B cell (primary cell): Measurements from ENCODE around the gene PFN1. TPM values are rescaled to one million over a fixed set of nuclear protein-coding genes. Genes with fewer than 3 reads are reported as not detected.
A peak's percentile ranks its signal among the peaks of the same experiment; 100 is the strongest.

ENCODE experiments used
- ATAC-seq: fragments of 200-7000 bp; cut with Tn5 transposase; one replicate; pipeline ENCODE4 v1.10.0; 2021; ENCODE audit warnings: low read depth, mild to moderate bottlenecking, moderate number of reproducible peaks, moderate library complexity
- CTCF ChIA-PET: fragments of 350-600 bp; sonication (Branson Sonifier 250); formaldehyde crosslinking; loops from one replicate; lab custom pipeline; 2021; ENCODE audit warnings: antibody characterized with exemption, inconsistent platforms; lab: Charles Lee
- POLR2A ChIA-PET: fragments of 350-600 bp; sonication (Branson Sonifier 250); formaldehyde crosslinking; loops from one replicate; lab custom pipeline; 2021; ENCODE audit warnings: antibody characterized with exemption; lab: Charles Lee
- DNase-seq: peaks from one replicate; pipeline ENCODE4 v3.0.0; 2013
- H2AFZ ChIP-seq: 2 replicates; pipeline ENCODE4 v1.6.1; 2012; ENCODE audit warnings: mild to moderate bottlenecking, low read depth, low read length; ENCODE audit not compliant: insufficient read depth, poor library complexity, severe bottlenecking
- H3K27ac ChIP-seq, 2 donors: 1 replicate in 1 of 2; 2 replicates in 1 of 2; pipeline ENCODE4 v1.5.1; 2012 to 2013; ENCODE audit warnings: low read length in 2 of 2, mild to moderate bottlenecking in 2 of 2, moderate library complexity in 1 of 2
- H3K27me3 ChIP-seq, 4 experiments: fragments of 200-600 bp in 1 of 4; sonication (generic) in 1 of 4; replicated peaks in 1 of 4; 1 replicate in 2 of 4; 2 replicates in 2 of 4; pipeline versions ENCODE4 v1.6.1 to v1.7.0; 2013 to 2016; ENCODE audit warnings: low read length in 3 of 4, mild to moderate bottlenecking in 2 of 4, mixed read lengths in 1 of 4, moderate library complexity in 1 of 4; ENCODE audit not compliant: insufficient read depth in 4 of 4, control insufficient read depth in 3 of 4; ENCODE audit errors: control extremely low read depth in 1 of 4
- H3K36me3 ChIP-seq, 2 experiments: replicated peaks in 1 of 2; 1 replicate in 1 of 2; 2 replicates in 1 of 2; pipeline versions ENCODE4 v1.6.1 to v1.7.1; 2013; ENCODE audit warnings: low read length in 1 of 2; ENCODE audit not compliant: insufficient read depth in 2 of 2, control insufficient read depth in 1 of 2; ENCODE audit errors: control extremely low read depth in 1 of 2, extremely low read depth in 1 of 2
- H3K4me1 ChIP-seq, 2 donors: fragments of 200-600 bp in 1 of 2; sonication (generic) in 1 of 2; 1 replicate in 1 of 2; 2 replicates in 1 of 2; pipeline versions ENCODE4 v1.5.1 to v1.6.1; 2013 to 2017; ENCODE audit warnings: low read length in 2 of 2; ENCODE audit not compliant: control insufficient read depth in 2 of 2, insufficient read depth in 2 of 2
- H3K4me2 ChIP-seq: replicated peaks from 2 replicates; pipeline ENCODE3; 2012; ENCODE audit warnings: mild to moderate bottlenecking, low read depth, low read length; ENCODE audit not compliant: poor library complexity, severe bottlenecking
- H3K4me3 ChIP-seq, 5 experiments: fragments of 200-600 bp in 1 of 5; sonication (generic) in 1 of 5; 1 replicate in 3 of 5; 2 replicates in 2 of 5; pipeline versions ENCODE4 v1.5.1 to v1.7.0; 2011 to 2016; ENCODE audit warnings: low read length in 4 of 5, mild to moderate bottlenecking in 4 of 5, low read depth in 2 of 5, control low read depth in 1 of 5, moderate library complexity in 1 of 5; ENCODE audit not compliant: insufficient read depth in 1 of 5; ENCODE audit errors: control extremely low read depth in 1 of 5, extremely low read depth in 1 of 5
- H3K79me2 ChIP-seq: fragments of 200-600 bp; sonication (generic); one replicate; pipeline ENCODE4 v1.6.0; 2016; ENCODE audit warnings: low read length; ENCODE audit not compliant: control insufficient read depth, insufficient read depth
- H3K9ac ChIP-seq: fragments of 200-600 bp; sonication (generic); 2 replicates; pipeline ENCODE4 v1.6.1; 2017; ENCODE audit warnings: mild to moderate bottlenecking, low read length, moderate library complexity
- H3K9me3 ChIP-seq, 3 donors: one replicate each; pipeline versions ENCODE4 v1.6.1 to v1.7.1; 2013; ENCODE audit warnings: low read length in 2 of 3; ENCODE audit not compliant: control insufficient read depth in 2 of 3, insufficient read depth in 1 of 3; ENCODE audit errors: control extremely low read depth in 1 of 3
- H4K20me1 ChIP-seq: 2 replicates; pipeline ENCODE4 v1.6.0; 2012; ENCODE audit warnings: mild to moderate bottlenecking, low read length; ENCODE audit not compliant: insufficient read depth, control insufficient read depth, poor library complexity, severe bottlenecking
- H3K27ac Mint-ChIP-seq: one replicate; pipeline ENCODE4 v1.8.0; 2021; ENCODE audit warnings: mixed read lengths
- H3K27me3 Mint-ChIP-seq: one replicate; pipeline ENCODE4 v1.8.0; 2021; ENCODE audit warnings: mixed read lengths
- H3K4me1 Mint-ChIP-seq: one replicate; pipeline ENCODE4 v1.8.0; 2021; ENCODE audit warnings: mixed read lengths
- H3K4me3 Mint-ChIP-seq: one replicate; pipeline ENCODE4 v1.8.0; 2021; ENCODE audit warnings: mixed read lengths
- H3K9me3 Mint-ChIP-seq: one replicate; pipeline ENCODE4 v1.8.0; 2022; ENCODE audit warnings: mixed read lengths; ENCODE audit not compliant: insufficient read depth
- CTCF ChIP-seq: fragments of 200-600 bp; IDR thresholded peaks from one replicate; pipeline ENCODE4 v1.8.0; 2022; ENCODE audit warnings: antibody characterized with exemption, mild to moderate bottlenecking
- EZH2 ChIP-seq: IDR thresholded peaks from 2 replicates; pipeline ENCODE4 v1.6.1; 2012; ENCODE audit warnings: borderline replicate concordance, low read depth, mild to moderate bottlenecking, moderate library complexity, low read length; ENCODE audit not compliant: insufficient read depth, poor library complexity, severe bottlenecking
- WGBS: methylation state at CpG from one replicate; pipeline ENCODE4 v1.1.5; 2013; ENCODE audit warnings: missing lambda C conversion rate; ENCODE audit not compliant: insufficient coverage; 5-methylcytosine and 5-hydroxymethylcytosine counted together
- intact Hi-C: fragments of 100-400 bp; cut with micrococcal nuclease; formaldehyde crosslinking; loops from one replicate; pipeline ENCODE4 v1.10.0; 2022
- polyA plus RNA-seq: library from polyadenylated mRNA; depleted of rRNA; stranded (reverse); fragments of >200 nt; gene quantifications from 2 replicates; pipeline ENCODE4 v1.2.3, GENCODE V29; 2012
- total RNA-seq, 2 donors: library from RNA; stranded (reverse); fragments of 120-200 nt in 1 of 2; gene quantifications; 1 replicate in 1 of 2; 2 replicates in 1 of 2; pipeline versions ENCODE4 v1.2.3 to v1.2.4, GENCODE V29; 2013 to 2022

The PFN1 gene
- total and polyA plus RNA-seq, 2 donors (not counting 1 experiment from before 2014, with no cell fraction given) = 330 to 609 TPM

DNA sequence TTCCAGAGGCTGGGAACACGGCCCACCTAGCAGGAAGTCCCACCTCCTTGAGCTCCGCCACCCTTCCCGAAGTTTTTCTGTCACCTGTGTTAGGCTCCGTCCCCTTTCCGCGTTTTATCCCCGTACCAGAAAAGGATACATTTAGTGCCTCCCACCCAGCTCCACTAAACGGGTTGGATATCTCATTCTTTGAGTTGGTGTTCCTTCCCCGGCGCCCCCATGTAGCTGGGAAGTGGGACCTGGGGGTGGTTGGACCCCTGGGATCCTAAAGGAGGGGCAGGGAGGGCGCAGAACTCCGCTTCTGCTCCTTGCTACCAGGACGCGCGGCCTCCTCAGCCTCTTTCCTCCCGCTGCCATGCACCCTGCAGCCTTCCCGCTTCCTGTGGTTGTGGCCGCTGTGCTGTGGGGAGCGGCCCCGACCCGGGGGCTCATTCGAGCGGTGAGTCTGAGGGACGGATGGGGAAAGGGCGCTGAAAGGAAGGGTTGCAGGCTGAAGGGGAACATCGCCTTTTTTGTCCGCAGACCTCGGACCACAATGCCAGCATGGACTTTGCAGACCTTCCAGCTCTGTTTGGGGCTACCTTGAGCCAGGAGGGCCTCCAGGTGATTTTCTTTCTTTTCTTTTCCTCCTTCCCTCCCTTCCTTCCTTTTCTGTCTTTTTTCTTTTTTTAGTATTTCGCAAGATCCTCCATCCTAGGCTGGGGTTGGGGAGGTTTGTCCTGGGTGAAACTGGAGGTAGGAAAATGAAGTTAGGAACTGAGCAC, 7.6 kb downstream of the PFN1 start:
- Histone ChIP-seq H3K4me1 (peaks cover 57 to 66% of the 10 kb centered on the region in 2 donors), H3K79me2 (peaks cover 55% of the 10 kb centered on the region), H3K4me3 (peak overlapping the region; percentile 83 to 100 (median 86)), H4K20me1 (peaks cover 19% of the 10 kb centered on the region), H2AFZ (peak overlapping the region; percentile 78), H3K9ac (peak overlapping the region; percentile 86), H3K4me2 (peak overlapping the region; percentile 99), H3K36me3 (peaks cover 0 to 51% of the 10 kb centered on the region in 2 experiments), H3K27me3 (no peaks in the 10 kb centered on the region), H3K9me3 (no peaks in the 10 kb centered on the region), H3K27ac (peak overlapping the region; percentile 84 to 87)
- no peak for DNase-seq
- no peak for TF ChIP-seq CTCF
- TF ChIP-seq EZH2 = no peak
- H3K4me1 Mint-ChIP-seq = peaks cover 66% of the 10 kb centered on the region
- ChIA-PET CTCF (interaction anchor here (0.5 to 3.1 kb wide), 15 partner anchors 8 to 185 kb away, joined by 3 to 24 read pairs (median 6); partner anchors contain the start of genes CAMTA2, CHRNE, PFN1 and SPAG7), POLR2A (interaction anchor here (0.6 to 2.6 kb wide), 13 partner anchors 8 to 797 kb away, joined by 3 to 38 read pairs (median 5); partner anchors contain the start of genes ARRB2, CAMTA2, CHRNE and INCA1)
- no peak for ATAC-seq
- no peaks in the 10 kb centered on the region for H3K27me3 Mint-ChIP-seq
- 0% methylated on average over 19 of the region's 29 CpGs for WGBS
- H3K4me3 Mint-ChIP-seq = peak overlapping the region; percentile 89
- H3K9me3 Mint-ChIP-seq = no peaks in the 10 kb centered on the region
- intact Hi-C loops = loop anchor here (1.0 to 10.0 kb wide), 6 partner anchors 8 to 304 kb away; partner anchors contain the start of genes INCA1, KIF1C, PFN1 and PLD2
- H3K27ac Mint-ChIP-seq = peak overlapping the region; percentile 95
